HEK293 (cell line): ENCODE measurements around the gene CKMT2.

ENCODE experiments used
- CTCF ChIA-PET: fragments of 350-600 bp; formaldehyde crosslinking; extraction: SDS; loops from one replicate; lab custom pipeline; 2021; ENCODE audit warnings: antibody characterized with exemption; lab: Yijun Ruan, JAX
- POLR2A ChIA-PET: fragments of 300-600 bp; formaldehyde crosslinking; extraction: SDS; loops from one replicate; lab custom pipeline; 2020; ENCODE audit warnings: antibody characterized with exemption, inconsistent platforms; lab: Yijun Ruan, JAX
- H3K27ac ChIP-seq: fragments of 200-500 bp; sonication (Bioruptor generic); 2 replicates; pipeline ENCODE4 v1.5.1; 2014; ENCODE audit warnings: low read depth, low read length, control low read depth, inconsistent platforms; ENCODE audit errors: extremely low read depth
- H3K36me3 ChIP-seq, 2 experiments: fragments of 200-500 bp in 1 of 2; sonication (Bioruptor generic) in 1 of 2; 1 replicate in 1 of 2; 2 replicates in 1 of 2; pipeline ENCODE4 v1.5.1; 2014 to 2017; ENCODE audit warnings: inconsistent platforms in 2 of 2, low read length in 2 of 2; ENCODE audit not compliant: control insufficient read depth in 2 of 2, insufficient read depth in 1 of 2
- H3K4me1 ChIP-seq: fragments of 200-500 bp; sonication (Bioruptor generic); 2 replicates; pipeline ENCODE4 v1.5.1; 2014; ENCODE audit warnings: mild to moderate bottlenecking, low read length, inconsistent platforms; ENCODE audit not compliant: control insufficient read depth, insufficient read depth
- H3K4me3 ChIP-seq: 2 replicates; pipeline ENCODE4 v1.5.1; 2011; ENCODE audit warnings: low read depth, mild to moderate bottlenecking, control low read depth, low read length, moderate library complexity
- H3K9me3 ChIP-seq: fragments of 200-500 bp; sonication (Bioruptor generic); 2 replicates; pipeline ENCODE4 v1.5.1; 2014; ENCODE audit warnings: low read depth, low read length, inconsistent platforms; ENCODE audit not compliant: control insufficient read depth, insufficient read depth
- KLF1 ChIP-seq: fragments of 450-650 bp; formaldehyde crosslinking; IDR thresholded peaks from 2 replicates; pipeline ENCODE4 v1.5.1; 2016; ENCODE audit warnings: missing biosample characterization, missing genetic modification characterization
- KLF16 ChIP-seq: fragments of 450-650 bp; formaldehyde crosslinking; IDR thresholded peaks from 2 replicates; pipeline ENCODE4 v1.5.1; 2017; ENCODE audit warnings: missing biosample characterization, missing genetic modification characterization
- KLF8 ChIP-seq: fragments of 450-650 bp; formaldehyde crosslinking; IDR thresholded peaks from 2 replicates; pipeline ENCODE4 v1.5.1; 2016; ENCODE audit warnings: missing biosample characterization, missing genetic modification characterization
- SCRT1 ChIP-seq: fragments of 450-650 bp; formaldehyde crosslinking; IDR thresholded peaks from 2 replicates; pipeline ENCODE4 v1.5.1; 2016; ENCODE audit warnings: missing biosample characterization, missing genetic modification characterization, borderline replicate concordance
- YY1 ChIP-seq: fragments of 450-650 bp; formaldehyde crosslinking; IDR thresholded peaks from 2 replicates; pipeline ENCODE4 v1.5.1; 2018; ENCODE audit warnings: missing biosample characterization, missing genetic modification characterization
- ZBTB17 ChIP-seq: fragments of 450-650 bp; formaldehyde crosslinking; IDR thresholded peaks from 2 replicates; pipeline ENCODE4 v1.5.1; 2016; ENCODE audit warnings: missing biosample characterization, missing genetic modification characterization
- ZBTB20 ChIP-seq: fragments of 450-650 bp; formaldehyde crosslinking; IDR thresholded peaks from 2 replicates; pipeline ENCODE4 v1.5.1; 2016; ENCODE audit warnings: missing biosample characterization, missing genetic modification characterization
- ZBTB7A ChIP-seq: fragments of 450-650 bp; formaldehyde crosslinking; IDR thresholded peaks from 2 replicates; pipeline ENCODE4 v1.5.1; 2016; ENCODE audit warnings: low read depth, missing biosample characterization, missing genetic modification characterization
- ZFP69B ChIP-seq: fragments of 450-650 bp; formaldehyde crosslinking; IDR thresholded peaks from 2 replicates; pipeline ENCODE4 v1.5.1; 2016; ENCODE audit warnings: missing biosample characterization, missing genetic modification characterization
- ZNF132 ChIP-seq: fragments of 450-650 bp; formaldehyde crosslinking; IDR thresholded peaks from 2 replicates; pipeline ENCODE4 v1.5.1; 2017; ENCODE audit warnings: missing biosample characterization, missing genetic modification characterization, borderline replicate concordance
- ZNF223 ChIP-seq: fragments of 450-650 bp; formaldehyde crosslinking; IDR thresholded peaks from 2 replicates; pipeline ENCODE4 v1.5.1; 2016; ENCODE audit warnings: missing biosample characterization, missing genetic modification characterization
- ZNF23 ChIP-seq: fragments of 450-650 bp; formaldehyde crosslinking; IDR thresholded peaks from 2 replicates; pipeline ENCODE4 v1.5.1; 2016; ENCODE audit warnings: missing biosample characterization, missing genetic modification characterization, borderline replicate concordance
- ZNF239 ChIP-seq: fragments of 450-650 bp; formaldehyde crosslinking; IDR thresholded peaks from 2 replicates; pipeline ENCODE4 v1.5.1; 2016; ENCODE audit warnings: missing biosample characterization, missing genetic modification characterization
- ZNF248 ChIP-seq: fragments of 450-650 bp; formaldehyde crosslinking; IDR thresholded peaks from 2 replicates; pipeline ENCODE4 v1.5.1; 2017; ENCODE audit warnings: missing biosample characterization, missing genetic modification characterization
- ZNF311 ChIP-seq: fragments of 450-650 bp; formaldehyde crosslinking; IDR thresholded peaks from 2 replicates; pipeline ENCODE4 v1.5.1; 2017; ENCODE audit warnings: missing biosample characterization, missing genetic modification characterization, borderline replicate concordance
- ZNF335 ChIP-seq: fragments of 450-650 bp; formaldehyde crosslinking; conservative IDR thresholded peaks from 2 replicates; pipeline ENCODE4 v1.5.1; 2016; ENCODE audit warnings: missing biosample characterization, missing genetic modification characterization
- ZNF341 ChIP-seq: fragments of 450-650 bp; formaldehyde crosslinking; IDR thresholded peaks from 2 replicates; pipeline ENCODE4; 2016; ENCODE audit warnings: low read depth, missing biosample characterization, missing genetic modification characterization
- ZNF404 ChIP-seq: fragments of 450-650 bp; formaldehyde crosslinking; IDR thresholded peaks from 2 replicates; pipeline ENCODE4 v1.5.1; 2017; ENCODE audit warnings: missing biosample characterization, missing genetic modification characterization
- ZNF416 ChIP-seq: fragments of 450-650 bp; formaldehyde crosslinking; IDR thresholded peaks from 2 replicates; pipeline ENCODE4 v1.5.1; 2016; ENCODE audit warnings: missing biosample characterization, missing genetic modification characterization
- ZNF510 ChIP-seq: fragments of 450-650 bp; formaldehyde crosslinking; IDR thresholded peaks from 2 replicates; pipeline ENCODE4 v1.5.1; 2018; ENCODE audit warnings: mild to moderate bottlenecking, missing genetic modification characterization, missing biosample characterization; ENCODE audit not compliant: insufficient replicate concordance
- ZNF514 ChIP-seq: fragments of 450-650 bp; formaldehyde crosslinking; IDR thresholded peaks from 2 replicates; pipeline ENCODE4 v1.5.1; 2016; ENCODE audit warnings: missing biosample characterization, missing genetic modification characterization
- ZNF544 ChIP-seq: fragments of 450-650 bp; formaldehyde crosslinking; IDR thresholded peaks from 2 replicates; pipeline ENCODE4 v1.5.0; 2017; ENCODE audit warnings: missing biosample characterization, missing genetic modification characterization
- ZNF555 ChIP-seq: fragments of 450-650 bp; formaldehyde crosslinking; conservative IDR thresholded peaks from 2 replicates; pipeline ENCODE4 v1.5.1; 2017; ENCODE audit warnings: missing biosample characterization, mild to moderate bottlenecking, missing genetic modification characterization, inconsistent platforms
- ZNF777 ChIP-seq: fragments of 450-650 bp; formaldehyde crosslinking; IDR thresholded peaks from 2 replicates; pipeline ENCODE4 v1.5.1; 2017; ENCODE audit warnings: missing biosample characterization, missing genetic modification characterization, borderline replicate concordance
- ZNF830 ChIP-seq: fragments of 450-650 bp; IDR thresholded peaks from 2 replicates; pipeline ENCODE4 v1.5.0; 2018; ENCODE audit warnings: missing biosample characterization, missing genetic modification characterization, low read depth, mild to moderate bottlenecking, moderate library complexity
- TF ChIP-seq, protein P1 (sequence below): IDR thresholded peaks from 2 replicates; pipeline ENCODE4 v1.6.1; 2011; ENCODE audit warnings: mild to moderate bottlenecking, low read depth, low read length, borderline replicate concordance

CKMT2 gene

DNA sequence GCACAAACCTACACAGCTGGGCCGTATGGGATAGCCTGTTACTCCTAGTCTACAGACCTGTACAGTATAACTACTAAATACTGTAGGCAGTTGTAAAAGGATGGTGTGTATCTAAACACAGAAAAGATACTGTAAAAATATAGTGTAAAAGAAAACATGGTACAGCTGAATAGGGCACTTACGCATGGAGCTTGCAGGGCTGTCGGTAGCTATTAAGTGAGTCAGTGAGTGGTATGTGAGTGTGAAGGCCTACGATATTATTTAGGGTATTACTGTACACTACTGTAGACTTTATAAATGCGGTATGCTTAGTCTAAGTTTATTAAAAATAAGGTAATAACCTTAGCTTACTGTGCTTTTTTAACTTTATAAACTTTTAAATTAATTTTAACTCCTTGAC is 69.5 kb downstream of the CKMT2 start:
- ChIA-PET CTCF (interaction anchor here (0.6 kb wide), 2 partner anchors 10 to 1868 kb away, joined by 3 to 6 read pairs; no protein-coding TSS in a partner anchor), POLR2A (interaction anchor here (0.6 to 1.3 kb wide), 3 partner anchors 11 to 863 kb away, joined by 3 to 4 read pairs (median 3); no protein-coding TSS in a partner anchor)
- H3K36me3 ChIP-seq: peaks cover 0 to 13% of the 10 kb centered on the region in 2 experiments; a peak in 2 of 3 replicates
- no peaks in the 10 kb centered on the region; the same call in 1 of the 2 replicates for H3K4me1 ChIP-seq
- no peak overlapping the region for H3K27ac ChIP-seq
- H3K4me3 ChIP-seq: peak overlapping the region; percentile 96
- no peaks in the 10 kb centered on the region for H3K9me3 ChIP-seq
- TF ChIP-seq ZBTB17 (tag by site-specific recombination) (no peak), ZNF404 (tag by site-specific recombination) (no peak), ZNF223 (no peak), KLF8 (tag by site-specific recombination) (no peak), ZNF416 (no peak), KLF16 (tag by site-specific recombination) (no peak), ZBTB7A (no peak), KLF1 (tag by site-specific recombination) (no peak), ZNF132 (tag by site-specific recombination) (no peak), ZNF311 (tag by site-specific recombination) (no peak), SCRT1 (tag by site-specific recombination) (no peak), ZNF248 (no peak), ZNF341 (tag by site-specific recombination) (no peak), ZNF335 (tag by site-specific recombination) (no peak), ZNF510 (no peak), ZNF555 (tag by site-specific recombination) (no peak), ZNF23 (tag by site-specific recombination) (no peak), ZFP69B (no peak), ZNF514 (tag by site-specific recombination) (no peak)

DNA sequence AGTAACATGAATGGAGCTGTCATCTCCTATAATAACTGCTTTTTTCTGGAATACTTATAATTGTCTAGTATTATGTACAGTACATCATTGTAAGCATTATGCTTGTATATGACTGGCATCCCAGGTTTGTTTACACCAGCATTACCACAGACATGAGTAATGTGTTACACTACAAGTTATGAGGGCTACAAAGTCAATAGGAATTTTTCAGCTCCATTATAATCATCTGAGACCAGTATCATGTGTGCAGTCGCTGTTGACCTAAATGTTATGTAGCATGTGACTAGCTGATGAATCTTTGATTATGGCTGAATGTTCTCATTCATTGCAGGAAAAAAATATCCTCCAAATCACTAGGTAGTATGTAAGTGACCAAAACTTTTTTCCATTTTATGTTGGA is 70.4 kb downstream of the CKMT2 start:
- H3K36me3 ChIP-seq: peaks cover 0 to 13% of the 10 kb centered on the region in 2 experiments; a peak in 2 of 3 replicates
- H3K4me3 ChIP-seq: no peak overlapping the region
- POLR2A ChIA-PET: interaction anchor here (0.6 to 1.1 kb wide), 2 partner anchors 28 to 97 kb away, joined by 3 to 4 read pairs; no protein-coding TSS in a partner anchor
- TF ChIP-seq, protein P1, sequence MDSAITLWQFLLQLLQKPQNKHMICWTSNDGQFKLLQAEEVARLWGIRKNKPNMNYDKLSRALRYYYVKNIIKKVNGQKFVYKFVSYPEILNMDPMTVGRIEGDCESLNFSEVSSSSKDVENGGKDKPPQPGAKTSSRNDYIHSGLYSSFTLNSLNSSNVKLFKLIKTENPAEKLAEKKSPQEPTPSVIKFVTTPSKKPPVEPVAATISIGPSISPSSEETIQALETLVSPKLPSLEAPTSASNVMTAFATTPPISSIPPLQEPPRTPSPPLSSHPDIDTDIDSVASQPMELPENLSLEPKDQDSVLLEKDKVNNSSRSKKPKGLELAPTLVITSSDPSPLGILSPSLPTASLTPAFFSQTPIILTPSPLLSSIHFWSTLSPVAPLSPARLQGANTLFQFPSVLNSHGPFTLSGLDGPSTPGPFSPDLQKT: no peak
- TF ChIP-seq ZNF777 (tag by site-specific recombination): no peak
- TF ChIP-seq ZNF544: no peak
- TF ChIP-seq ZNF830: no peak
- TF ChIP-seq ZNF239: no peak
- TF ChIP-seq ZBTB20 (tag by site-specific recombination): no peak
- TF ChIP-seq YY1 (tag by site-specific recombination): no peak
- no peaks in the 10 kb centered on the region; the same call in 1 of the 2 replicates for H3K4me1 ChIP-seq
- no peaks in the 10 kb centered on the region for H3K9me3 ChIP-seq
- H3K27ac ChIP-seq: no peak overlapping the region
- CTCF ChIA-PET: interaction anchor here (0.5 to 0.9 kb wide), 2 partner anchors 168 to 921 kb away, joined by 3 to 4 read pairs; no protein-coding TSS in a partner anchor
